ENCODE results near the gene ARSI. TPM values are rescaled to one million over a fixed set of nuclear protein-coding genes. Genes with fewer than 3 reads are reported as not detected.

Gene ARSI
- total RNA-seq, 1 donor from 2014 or later, result 4.2 TPM

- Histone ChIP-seq H3K4me2 (no peak overlapping the region), H3F3A (ENCODE audit: low read depth) (peaks cover 10% of the 10 kb centered on the region), H4K20me1 (ENCODE audit: low read depth) (no peaks in the 10 kb centered on the region), H3K9ac (no peak overlapping the region), H3K27ac (no peak overlapping the region), H3K79me2 (ENCODE audit: low read depth) (no peaks in the 10 kb centered on the region), H3K36me3 (no peaks in the 10 kb centered on the region), H3K4me1 (peaks cover 30% of the 10 kb centered on the region), H3K4me3 (no peak overlapping the region), H2AFZ (replicated peaks) (no peak overlapping the region), H3K9me3 (ENCODE audit: low read depth) (no peaks in the 10 kb centered on the region), H3K27me3 (no peaks in the 10 kb centered on the region)
- no peaks in the 10 kb centered on the region for H3K9me3 Mint-ChIP-seq
- H3K27ac Mint-ChIP-seq, result peak overlapping the region; percentile 83
- no peak for TF ChIP-seq EZH2phosphoT487 (IDR thresholded peaks at IDR 0.05)
- TF ChIP-seq CTCF (IDR thresholded peaks at IDR 0.05), result no peak
- no peak for TF ChIP-seq EZH2 (IDR thresholded peaks at IDR 0.05)
- DNase-seq (ENCODE audit: low spot score), result no peak
- peaks cover 50% of the 10 kb centered on the region for H3K4me1 Mint-ChIP-seq
- peak overlapping the region; percentile 11 for H3K4me3 Mint-ChIP-seq
- peaks cover 9% of the 10 kb centered on the region for H3K27me3 Mint-ChIP-seq (ENCODE audit: insufficient read depth, low read depth)
- no peaks in the 10 kb centered on the region for H3K36me3 Mint-ChIP-seq
These were observed 48.3 kb downstream of the ARSI start for GRCh38 chr5:150254363-150254762.

GRCh38 chr5:150253416-150254208 is 49.1 kb downstream of the ARSI start:
- H3K36me3 ChIP-seq, result no peaks in the 10 kb centered on the region
- H3K27ac ChIP-seq, result no peak overlapping the region
- no peaks in the 10 kb centered on the region for H3K36me3 Mint-ChIP-seq
- TF ChIP-seq CTCF (IDR thresholded peaks at IDR 0.05), result no peak
- no peak for TF ChIP-seq EZH2 (IDR thresholded peaks at IDR 0.05)
- no peak for TF ChIP-seq EZH2phosphoT487 (IDR thresholded peaks at IDR 0.05)
- peaks cover 9% of the 10 kb centered on the region for H3K27me3 Mint-ChIP-seq (ENCODE audit: insufficient read depth, low read depth)
- no peak overlapping the region for H3K9ac ChIP-seq
- H3K79me2 ChIP-seq (ENCODE audit: low read depth), result no peaks in the 10 kb centered on the region
- no peaks in the 10 kb centered on the region for H3K9me3 ChIP-seq (ENCODE audit: low read depth)
- no peak overlapping the region for H2AFZ ChIP-seq (replicated peaks)
- no peak overlapping the region for H3K4me2 ChIP-seq
- peaks cover 49% of the 10 kb centered on the region for H3K4me1 Mint-ChIP-seq
- H3K4me3 ChIP-seq, result no peak overlapping the region
- no peaks in the 10 kb centered on the region for H3K9me3 Mint-ChIP-seq
- peaks cover 10% of the 10 kb centered on the region for H3F3A ChIP-seq (ENCODE audit: low read depth)
- H4K20me1 ChIP-seq (ENCODE audit: low read depth), result no peaks in the 10 kb centered on the region
- H3K27ac Mint-ChIP-seq, result peak overlapping the region; percentile 83
- H3K27me3 ChIP-seq, result no peaks in the 10 kb centered on the region
- no peak for DNase-seq (ENCODE audit: low spot score)
- peaks cover 30% of the 10 kb centered on the region for H3K4me1 ChIP-seq
- peak overlapping the region; percentile 11 for H3K4me3 Mint-ChIP-seq

- TF ChIP-seq EZH2phosphoT487 (IDR thresholded peaks at IDR 0.05), result no peak
- TF ChIP-seq EZH2 (IDR thresholded peaks at IDR 0.05), result no peak
- no peak for TF ChIP-seq CTCF (IDR thresholded peaks at IDR 0.05)
These were observed 50.2 kb downstream of the ARSI start for GRCh38 chr5:150252489-150252888.

More at GRCh38 chr5:150252489-150252888, 50.2 kb downstream of the ARSI start:
- Mint-ChIP-seq H3K27me3 (ENCODE audit: insufficient read depth, low read depth) (peaks cover 7% of the 10 kb centered on the region), H3K4me3 (no peak overlapping the region), H3K27ac (no peak overlapping the region), H3K9me3 (no peaks in the 10 kb centered on the region), H3K4me1 (peaks cover 38% of the 10 kb centered on the region), H3K36me3 (no peaks in the 10 kb centered on the region)
- H3K27ac ChIP-seq, result no peak overlapping the region
- H3K4me2 ChIP-seq, result no peak overlapping the region
- no peak for DNase-seq (ENCODE audit: low spot score)
- no peak overlapping the region for H3K9ac ChIP-seq
- H2AFZ ChIP-seq (replicated peaks), result no peak overlapping the region
- no peak overlapping the region for H3K4me3 ChIP-seq
- H3K79me2 ChIP-seq (ENCODE audit: low read depth), result no peaks in the 10 kb centered on the region
- H3K9me3 ChIP-seq (ENCODE audit: low read depth), result no peaks in the 10 kb centered on the region
- H3K4me1 ChIP-seq, result peaks cover 26% of the 10 kb centered on the region
- no peaks in the 10 kb centered on the region for H4K20me1 ChIP-seq (ENCODE audit: low read depth)
- no peaks in the 10 kb centered on the region for H3K27me3 ChIP-seq
- peaks cover 5% of the 10 kb centered on the region for H3F3A ChIP-seq (ENCODE audit: low read depth)
- H3K36me3 ChIP-seq, result no peaks in the 10 kb centered on the region

Measured in neural progenitor cell (in vitro differentiated cells).